NCI-H82 (cell line): Measurements from ENCODE around the gene ATE1.
A peak's percentile ranks its signal among the peaks of the same experiment; 100 is the strongest.

Source experiments
- DNase-seq: peaks from one replicate; lab custom pipeline; 2025; lab: John Stamatoyannopoulos, UW

ATE1 gene

DNA sequence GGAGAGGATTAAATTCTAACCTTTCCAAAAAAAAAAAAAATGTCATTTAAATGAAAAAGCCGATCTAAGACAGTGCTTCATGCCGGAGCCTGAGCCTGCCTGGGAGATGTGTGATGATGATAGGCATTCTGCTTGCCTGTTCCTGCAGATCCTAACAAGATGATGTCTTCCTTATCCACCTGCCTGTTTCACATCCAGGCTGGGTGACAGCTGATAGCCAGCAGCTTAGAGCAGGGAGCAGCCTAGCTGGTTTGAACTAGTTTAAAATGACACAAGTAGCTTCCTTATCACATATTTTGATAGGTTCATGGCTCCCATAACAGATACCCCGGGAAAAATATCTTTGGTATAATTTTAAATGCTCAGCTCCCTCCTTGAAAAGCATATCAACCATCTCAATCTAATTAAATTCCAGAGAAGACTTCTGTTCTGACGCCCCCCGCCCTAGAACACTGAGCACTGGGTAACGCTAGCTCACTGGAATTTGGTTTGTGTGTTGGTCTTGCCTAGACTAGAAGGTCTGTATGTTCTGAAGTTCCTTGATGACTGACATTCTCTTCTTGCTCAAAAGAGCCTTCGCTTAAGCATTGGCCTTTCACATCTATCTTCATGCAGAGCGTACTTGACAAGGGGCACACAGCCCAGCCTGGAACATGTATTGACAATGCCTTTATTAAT, 232.7 kb downstream of the ATE1 start:
- DNase-seq: peak; percentile 78

GRCh38 chr10:121694327-121694965, 233.4 kb downstream of the ATE1 start:
- no peak for DNase-seq

DNA sequence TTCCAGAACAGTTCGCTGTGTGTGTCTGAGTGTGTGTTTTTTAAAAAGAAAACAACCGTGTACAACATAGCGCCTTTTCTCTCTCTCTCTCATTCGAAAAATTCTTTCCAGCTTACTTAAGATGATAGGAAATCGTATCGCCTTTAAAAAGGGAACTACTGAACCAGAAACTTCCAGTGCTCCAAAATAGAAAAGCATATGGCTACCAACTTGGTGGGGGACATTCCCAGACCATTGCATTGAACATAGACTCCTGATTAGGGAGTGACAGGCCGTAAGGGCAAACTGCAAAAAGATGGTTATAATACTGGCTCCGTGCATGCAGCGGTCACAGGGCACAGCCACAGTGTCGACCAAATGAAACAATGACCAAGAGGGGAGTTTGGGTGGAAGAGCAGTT, 235.2 kb downstream of the ATE1 start:
- no peak for DNase-seq

GRCh38 chr10:121690970-121691369, 236.9 kb downstream of the ATE1 start:
- DNase-seq: no peak
